GM19035 (cell line): Measurements from ENCODE around the gene UBE2V1.
"Not testable (repeated sequence)": the region's sequence is repeated elsewhere in the genome, so short reads cannot be mapped to it uniquely, and the experiment has no call there.

ENCODE experiments used
- ATAC-seq: cut with Tn5 transposase; IDR thresholded peaks from one replicate; pipeline ENCODE4 v1.9.1; 2021; ENCODE audit not compliant: unreplicated experiment

Gene UBE2V1

GRCh38 chr20:50138120-50138478 is 25.1 kb upstream of the UBE2V1 start:
- no peak for ATAC-seq

- ATAC-seq = not testable (repeated sequence)
Measured at GRCh38 chr20:50137702-50138101, 24.8 kb upstream of the UBE2V1 start.

GRCh38 chr20:50136822-50137599 is 24.1 kb upstream of the UBE2V1 start:
- ATAC-seq = no peak

GRCh38 chr20:50135157-50135556 is 22.2 kb upstream of the UBE2V1 start:
- not testable (repeated sequence) for ATAC-seq

- ATAC-seq = no peak
Measured at GRCh38 chr20:50133474-50134217, 20.7 kb upstream of the UBE2V1 start.

GRCh38 chr20:50133041-50133440 is 20.1 kb upstream of the UBE2V1 start:
- ATAC-seq = no peak

- no peak for ATAC-seq
Measured at GRCh38 chr20:50130995-50131394, 18.0 kb upstream of the UBE2V1 start.

GRCh38 chr20:50130356-50130723 is 17.4 kb upstream of the UBE2V1 start:
- no peak for ATAC-seq

- no peak for ATAC-seq
Measured at GRCh38 chr20:50129662-50130355, 16.9 kb upstream of the UBE2V1 start.

- ATAC-seq = no peak
Measured at GRCh38 chr20:50128520-50128905, 15.6 kb upstream of the UBE2V1 start.

- ATAC-seq = no peak
Measured at GRCh38 chr20:50127587-50128519, 14.9 kb upstream of the UBE2V1 start.

- no peak for ATAC-seq
Measured at GRCh38 chr20:50126662-50127061, 13.7 kb upstream of the UBE2V1 start.

GRCh38 chr20:50125279-50125678 is 12.3 kb upstream of the UBE2V1 start:
- ATAC-seq = no peak

GRCh38 chr20:50124496-50124895 is 11.5 kb upstream of the UBE2V1 start:
- ATAC-seq = no peak

- ATAC-seq = no peak
Measured at GRCh38 chr20:50123418-50123817, 10.5 kb upstream of the UBE2V1 start.

- no peak for ATAC-seq
Measured at GRCh38 chr20:50122763-50123162, 9.8 kb upstream of the UBE2V1 start.

GRCh38 chr20:50121858-50122271 is 8.9 kb upstream of the UBE2V1 start:
- no peak for ATAC-seq

GRCh38 chr20:50120935-50121693 is 8.2 kb upstream of the UBE2V1 start:
- no peak for ATAC-seq

GRCh38 chr20:50118203-50118602 is 5.3 kb upstream of the UBE2V1 start:
- ATAC-seq = no peak

GRCh38 chr20:50116368-50116999 is 3.5 kb upstream of the UBE2V1 start:
- no peak for ATAC-seq
